Liver (tissue), 9 donors: ENCODE results near the gene RAB37. TPM values are rescaled to one million over a fixed set of nuclear protein-coding genes. Genes with fewer than 3 reads are reported as not detected.

Source experiments
- DNase-seq: peaks from one replicate; pipeline ENCODE4 v3.0.0-alpha.2; 2017; ENCODE audit warnings: low spot score
- H3K27ac ChIP-seq, 2 donors: one replicate each; pipeline ENCODE4 v1.7.0; 2013; ENCODE audit warnings: inconsistent platforms in 2 of 2, low read length in 2 of 2, control low read depth in 1 of 2, low read depth in 1 of 2, mild to moderate bottlenecking in 1 of 2
- H3K27me3 ChIP-seq, 4 donors: one replicate each; pipeline versions ENCODE4 v1.6.1 to v1.7.0; 2013; ENCODE audit warnings: low read length in 3 of 4, inconsistent platforms in 1 of 4, mild to moderate bottlenecking in 1 of 4, moderate library complexity in 1 of 4; ENCODE audit not compliant: control insufficient read depth in 4 of 4, insufficient read depth in 4 of 4
- H3K36me3 ChIP-seq, 4 donors: one replicate each; pipeline versions ENCODE4 v1.6.1 to v1.7.0; 2013; ENCODE audit warnings: low read length in 3 of 4, mild to moderate bottlenecking in 3 of 4, low read depth in 1 of 4, moderate library complexity in 1 of 4; ENCODE audit not compliant: control insufficient read depth in 4 of 4, insufficient read depth in 3 of 4
- H3K4me1 ChIP-seq, 4 donors: one replicate each; pipeline versions ENCODE4 v1.6.1 to v1.7.0; 2013; ENCODE audit warnings: low read length in 3 of 4, mild to moderate bottlenecking in 3 of 4, moderate library complexity in 1 of 4; ENCODE audit not compliant: control insufficient read depth in 4 of 4, insufficient read depth in 4 of 4
- H3K4me3 ChIP-seq, 3 donors: one replicate each; pipeline versions ENCODE4 v1.6.1 to v1.7.0; 2013; ENCODE audit warnings: low read length in 3 of 3, control low read depth in 1 of 3, low read depth in 1 of 3, mild to moderate bottlenecking in 1 of 3
- H3K9ac ChIP-seq, 2 donors: one replicate each; pipeline ENCODE4 v1.7.0; 2013; ENCODE audit warnings: low read length in 2 of 2, mild to moderate bottlenecking in 2 of 2, moderate library complexity in 2 of 2, control low read depth in 1 of 2, low read depth in 1 of 2
- H3K9me3 ChIP-seq, 4 donors: one replicate each; pipeline versions ENCODE4 v1.6.1 to v1.7.0; 2013; ENCODE audit warnings: low read length in 3 of 4; ENCODE audit not compliant: control insufficient read depth in 4 of 4
- EGR1 ChIP-seq, 2 donors: IDR thresholded peaks; 2 replicates each; pipeline ENCODE4 v1.6.1; 2016 to 2018; ENCODE audit warnings: antibody characterized with exemption in 2 of 2, low read depth in 2 of 2
- FOXA1 ChIP-seq: IDR thresholded peaks from 2 replicates; pipeline ENCODE4 v1.6.1; 2016; ENCODE audit warnings: antibody characterized with exemption
- HNF4A ChIP-seq, 2 donors: conservative IDR thresholded peaks; 2 replicates each; pipeline ENCODE4 v1.6.1; 2016; ENCODE audit warnings: antibody characterized with exemption in 2 of 2, mild to moderate bottlenecking in 2 of 2
- HNF4G ChIP-seq: IDR thresholded peaks from 2 replicates; pipeline ENCODE4 v1.6.1; 2016; ENCODE audit warnings: antibody characterized with exemption
- JUND ChIP-seq, 2 donors: IDR thresholded peaks; 2 replicates each; pipeline ENCODE4 v1.6.1; 2016; ENCODE audit warnings: antibody characterized with exemption in 2 of 2
- MAX ChIP-seq: IDR thresholded peaks from 2 replicates; pipeline ENCODE4 v1.6.1; 2016; ENCODE audit warnings: antibody characterized with exemption
- NR2F2 ChIP-seq: IDR thresholded peaks from 2 replicates; pipeline ENCODE4 v1.6.1; 2016; ENCODE audit warnings: antibody characterized with exemption
- RAD21 ChIP-seq, 2 donors: IDR thresholded peaks; 2 replicates each; pipeline ENCODE4 v1.6.1; 2016; ENCODE audit warnings: antibody characterized with exemption in 2 of 2, mild to moderate bottlenecking in 2 of 2
- RXRA ChIP-seq, 2 donors: IDR thresholded peaks; 2 replicates each; pipeline ENCODE4 v1.6.1; 2017 to 2018; ENCODE audit warnings: antibody characterized with exemption in 2 of 2, mild to moderate bottlenecking in 1 of 2
- TAF1 ChIP-seq: conservative IDR thresholded peaks from 2 replicates; pipeline ENCODE4 v1.6.1; 2016; ENCODE audit warnings: antibody characterized with exemption, mild to moderate bottlenecking
- YY1 ChIP-seq: IDR thresholded peaks from 2 replicates; pipeline ENCODE4 v1.6.1; 2016; ENCODE audit warnings: antibody characterized with exemption, mild to moderate bottlenecking
- WGBS: extraction: QIAGEN DNeasy Blood & Tissue Kit; methylation state at CpG from one replicate; pipeline ENCODE4 v1.1.7; 2013; 5-methylcytosine and 5-hydroxymethylcytosine counted together
- polyA plus RNA-seq, 2 donors: library from polyadenylated mRNA; stranded (reverse) in 1 of 2; unstranded in 1 of 2; fragments of 200-250 nt in 1 of 2; fragments of >200 nt in 1 of 2; fragmentation: Nextera tagmentation in 1 of 2; extraction: Ambion mirVana in 1 of 2; gene quantifications; one replicate each; pipeline versions ENCODE4 v1.2.1 to v1.2.3, GENCODE V29; 2013 to 2015
- total RNA-seq, 2 donors: library from RNA; depleted of rRNA; stranded (reverse); fragments of >200 nt; gene quantifications; one replicate each; pipeline ENCODE4 v1.2.3, GENCODE V29; 2014
- TF ChIP-seq, protein P1 (sequence below): fragments of 150-350 bp; IDR thresholded peaks from 2 replicates; pipeline ENCODE4 v1.5.1; 2017; ENCODE audit warnings: improper control_type of control experiment, low read depth, low read length; ENCODE audit not compliant: missing input control
- TF ChIP-seq, protein P2 (sequence below): IDR thresholded peaks from 2 replicates; pipeline ENCODE4 v1.6.1; 2016; ENCODE audit warnings: antibody characterized with exemption
- donor health status: healthy.
- donor health status: healthy.
- donor health status: healthy.
- donor health status: healthy.
- donor health status: healthy.

RAB37 gene
- total and polyA plus RNA-seq, 4 donors: 5.1 to 8.8 (median 5.6) TPM

DNA sequence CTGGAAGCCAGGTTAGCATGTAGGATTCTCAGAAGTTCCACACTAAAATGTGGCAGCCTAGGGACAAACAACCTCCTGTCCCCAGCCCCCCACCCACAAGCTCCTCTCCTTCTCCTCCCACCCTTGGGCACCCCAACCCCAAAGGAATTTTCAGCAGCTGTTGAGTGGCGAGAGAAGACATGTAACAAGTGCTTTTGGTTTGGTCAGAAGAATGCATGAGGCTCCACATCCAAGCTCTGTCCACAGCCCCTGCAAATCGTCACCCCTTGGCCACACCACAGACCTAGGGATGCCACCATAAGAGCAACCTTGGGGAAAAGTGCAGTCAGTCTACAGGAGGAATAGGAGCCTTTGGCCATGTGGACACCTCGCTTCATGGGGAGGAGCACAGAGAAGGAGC lies 11.9 kb upstream of the RAB37 start (continued):
- TF ChIP-seq, protein P1, sequence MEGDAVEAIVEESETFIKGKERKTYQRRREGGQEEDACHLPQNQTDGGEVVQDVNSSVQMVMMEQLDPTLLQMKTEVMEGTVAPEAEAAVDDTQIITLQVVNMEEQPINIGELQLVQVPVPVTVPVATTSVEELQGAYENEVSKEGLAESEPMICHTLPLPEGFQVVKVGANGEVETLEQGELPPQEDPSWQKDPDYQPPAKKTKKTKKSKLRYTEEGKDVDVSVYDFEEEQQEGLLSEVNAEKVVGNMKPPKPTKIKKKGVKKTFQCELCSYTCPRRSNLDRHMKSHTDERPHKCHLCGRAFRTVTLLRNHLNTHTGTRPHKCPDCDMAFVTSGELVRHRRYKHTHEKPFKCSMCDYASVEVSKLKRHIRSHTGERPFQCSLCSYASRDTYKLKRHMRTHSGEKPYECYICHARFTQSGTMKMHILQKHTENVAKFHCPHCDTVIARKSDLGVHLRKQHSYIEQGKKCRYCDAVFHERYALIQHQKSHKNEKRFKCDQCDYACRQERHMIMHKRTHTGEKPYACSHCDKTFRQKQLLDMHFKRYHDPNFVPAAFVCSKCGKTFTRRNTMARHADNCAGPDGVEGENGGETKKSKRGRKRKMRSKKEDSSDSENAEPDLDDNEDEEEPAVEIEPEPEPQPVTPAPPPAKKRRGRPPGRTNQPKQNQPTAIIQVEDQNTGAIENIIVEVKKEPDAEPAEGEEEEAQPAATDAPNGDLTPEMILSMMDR: no peak

DNA sequence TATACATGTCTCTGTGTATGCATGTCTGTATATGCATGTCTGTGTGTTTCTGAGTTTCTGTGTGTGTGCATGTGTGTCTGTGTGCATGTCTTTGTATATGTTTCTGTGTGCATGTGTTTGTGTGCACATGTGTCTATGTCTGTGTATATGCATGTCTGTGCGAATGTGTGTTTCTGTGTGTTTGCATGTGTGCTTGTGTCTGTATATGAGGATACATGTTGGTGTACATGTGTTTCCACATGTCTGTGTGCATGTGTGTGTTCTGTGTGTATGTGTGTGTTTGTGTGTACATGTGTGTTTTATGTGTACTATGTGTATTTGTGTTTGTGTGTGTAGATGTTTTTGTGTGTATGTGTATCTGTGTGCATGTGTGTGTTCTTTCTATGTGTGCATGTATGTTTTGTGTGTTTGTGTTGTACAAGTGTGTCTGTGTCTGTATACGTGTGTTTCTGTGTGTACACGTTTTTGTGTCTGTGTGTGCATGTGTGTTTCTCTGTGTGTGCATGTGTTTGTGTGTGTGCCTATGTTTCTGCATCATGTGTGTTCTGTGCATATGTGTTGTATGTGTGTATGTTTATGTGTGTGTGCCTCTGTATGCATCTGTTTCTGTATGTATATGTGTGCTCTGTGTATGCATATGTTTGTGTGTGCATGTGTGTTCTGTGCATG lies 8.9 kb upstream of the RAB37 start:
- Histone ChIP-seq H3K36me3 (no peaks in the 10 kb centered on the region), H3K9ac (no peak overlapping the region), H3K9me3 (no peaks in the 10 kb centered on the region), H3K27me3 (no peaks in the 10 kb centered on the region), H3K4me3 (no peak overlapping the region), H3K4me1 (no peaks in the 10 kb centered on the region), H3K27ac (no peak overlapping the region)
- 97% methylated on average over 3 of the region's 3 CpGs for WGBS
- no peak for DNase-seq
- TF ChIP-seq NR2F2: no peak
- TF ChIP-seq, protein P2, sequence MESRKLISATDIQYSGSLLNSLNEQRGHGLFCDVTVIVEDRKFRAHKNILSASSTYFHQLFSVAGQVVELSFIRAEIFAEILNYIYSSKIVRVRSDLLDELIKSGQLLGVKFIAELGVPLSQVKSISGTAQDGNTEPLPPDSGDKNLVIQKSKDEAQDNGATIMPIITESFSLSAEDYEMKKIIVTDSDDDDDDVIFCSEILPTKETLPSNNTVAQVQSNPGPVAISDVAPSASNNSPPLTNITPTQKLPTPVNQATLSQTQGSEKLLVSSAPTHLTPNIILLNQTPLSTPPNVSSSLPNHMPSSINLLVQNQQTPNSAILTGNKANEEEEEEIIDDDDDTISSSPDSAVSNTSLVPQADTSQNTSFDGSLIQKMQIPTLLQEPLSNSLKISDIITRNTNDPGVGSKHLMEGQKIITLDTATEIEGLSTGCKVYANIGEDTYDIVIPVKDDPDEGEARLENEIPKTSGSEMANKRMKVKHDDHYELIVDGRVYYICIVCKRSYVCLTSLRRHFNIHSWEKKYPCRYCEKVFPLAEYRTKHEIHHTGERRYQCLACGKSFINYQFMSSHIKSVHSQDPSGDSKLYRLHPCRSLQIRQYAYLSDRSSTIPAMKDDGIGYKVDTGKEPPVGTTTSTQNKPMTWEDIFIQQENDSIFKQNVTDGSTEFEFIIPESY: no peak
- no peak for TF ChIP-seq HNF4A (conservative IDR thresholded peaks at IDR 0.05)
- no peak for TF ChIP-seq EGR1 (IDR thresholded peaks at IDR 0.05; ENCODE audit: low read depth in 2 of 2)
- no peak for TF ChIP-seq RXRA (IDR thresholded peaks at IDR 0.05)
- TF ChIP-seq FOXA1: no peak
- no peak for TF ChIP-seq JUND (IDR thresholded peaks at IDR 0.05)
- TF ChIP-seq MAX: no peak
- TF ChIP-seq YY1: no peak
- TF ChIP-seq HNF4G: no peak
- no peak for TF ChIP-seq RAD21 (IDR thresholded peaks at IDR 0.05)
- no peak for TF ChIP-seq TAF1

- WGBS: 92% methylated on average over 3 of the region's 3 CpGs
- Histone ChIP-seq H3K9me3 (no peaks in the 10 kb centered on the region), H3K9ac (no peak overlapping the region), H3K36me3 (no peaks in the 10 kb centered on the region), H3K4me3 (no peak overlapping the region), H3K27ac (no peak overlapping the region), H3K4me1 (no peaks in the 10 kb centered on the region), H3K27me3 (no peaks in the 10 kb centered on the region)
- TF ChIP-seq TAF1 (no peak), HNF4A (conservative IDR thresholded peaks at IDR 0.05) (no peak)
- TF ChIP-seq, protein P2: no peak
- DNase-seq: no peak
These were observed 8.4 kb upstream of the RAB37 start for GRCh38 chr17:74728702-74729075.
